Stimulated activated CD4-positive, alpha-beta T cell treated with anti-CD3 and anti-CD28 coated beads, Interleukin-4, amount 100 ng/mL, for 48 hours (primary cell): Measurements from ENCODE around the gene SCAPER.
"Not testable (repeated sequence)": the region's sequence is repeated elsewhere in the genome, so short reads cannot be mapped to it uniquely, and the experiment has no call there.

Source experiments
- DNase-seq, 2 donors: peaks; one replicate each; pipeline ENCODE4 v3.0.0-alpha.2; 2020; ENCODE audit warnings: low read depth in 2 of 2

SCAPER gene

GRCh38 chr15:76325704-76326103, 579.4 kb downstream of the SCAPER start:
- no peak for DNase-seq

GRCh38 chr15:76324066-76324465, 581.1 kb downstream of the SCAPER start:
- no peak for DNase-seq

- no peak for DNase-seq
These were observed 583.5 kb downstream of the SCAPER start for GRCh38 chr15:76321602-76322001.

- DNase-seq = no peak
These were observed 584.0 kb downstream of the SCAPER start for GRCh38 chr15:76321171-76321570.

GRCh38 chr15:76320012-76320411, 585.1 kb downstream of the SCAPER start:
- DNase-seq = no peak

- DNase-seq = no peak
These were observed 591.4 kb downstream of the SCAPER start for GRCh38 chr15:76313731-76314130.

- not testable (repeated sequence) for DNase-seq
These were observed 592.0 kb downstream of the SCAPER start for GRCh38 chr15:76313175-76313567.

GRCh38 chr15:76312540-76313174, 592.5 kb downstream of the SCAPER start:
- no peak for DNase-seq

- DNase-seq = peak; percentile 91 to 94
These were observed 593.8 kb downstream of the SCAPER start, which contains the start of gene ETFA for GRCh38 chr15:76311100-76311953. TSS of gene ETFA (minus strand) at chr15:76311469. CDS start at chr15:76311388, 81 bp downstream.

GRCh38 chr15:76310475-76311099, 594.6 kb downstream of the SCAPER start:
- DNase-seq = peak in 1 of 2 donors; percentile 18

GRCh38 chr15:76309601-76310330, 595.4 kb downstream of the SCAPER start:
- no peak for DNase-seq

- DNase-seq = no peak
These were observed 601.2 kb downstream of the SCAPER start for GRCh38 chr15:76303909-76304308.

GRCh38 chr15:76299786-76300185, 605.4 kb downstream of the SCAPER start:
- DNase-seq = no peak

- no peak for DNase-seq
These were observed 606.2 kb downstream of the SCAPER start for GRCh38 chr15:76298986-76299385.

- DNase-seq = not testable (repeated sequence)
These were observed 607.2 kb downstream of the SCAPER start for GRCh38 chr15:76297951-76298350.
